ENCODE data around the gene ITGAL. TPM values are rescaled to one million over a fixed set of nuclear protein-coding genes. Genes with fewer than 3 reads are reported as not detected.
"Not testable (repeated sequence)": the region's sequence is repeated elsewhere in the genome, so short reads cannot be mapped to it uniquely, and the experiment has no call there.

ITGAL gene
- total RNA-seq, 2 experiments from 2014 or later, result 274 to 285 TPM

DNA sequence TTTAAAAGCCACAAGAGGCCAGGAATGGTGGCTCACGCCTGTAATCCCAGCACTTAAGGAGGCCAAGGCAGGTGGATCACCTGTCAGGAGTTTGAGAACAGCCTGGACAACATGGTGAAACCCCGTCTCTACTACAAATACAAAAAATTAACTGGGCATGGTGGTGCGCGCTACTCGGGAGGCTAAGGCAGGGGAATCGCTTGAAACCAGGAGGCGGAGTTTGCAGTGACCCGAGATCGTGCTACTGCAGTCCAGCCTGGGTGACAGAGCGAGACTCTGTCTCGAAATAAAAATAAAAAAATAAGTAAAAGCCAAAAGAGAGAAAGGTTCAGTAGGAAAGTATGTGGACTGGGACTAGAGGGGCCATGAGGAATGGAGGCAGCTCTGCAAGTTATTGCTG is 13.1 kb upstream of the ITGAL start:
- Mint-ChIP-seq H3K9me3 (no peaks in the 10 kb centered on the region), H3K4me3 (peak overlapping the region; percentile 62), H3K27me3 (no peaks in the 10 kb centered on the region), H3K36me3 (ENCODE audit: low read depth) (peaks cover 2% of the 10 kb centered on the region), H3K4me1 (ENCODE audit: low read depth) (peaks cover 62% of the 10 kb centered on the region), H3K27ac (peak overlapping the region; percentile 98)
- ChIA-PET CTCF (interaction anchor here (0.9 to 4.7 kb wide), 7 partner anchors 11 to 76 kb away, joined by 3 to 55 read pairs (median 8); partner anchors contain the start of genes DCTPP1, ITGAL, SEPHS2 and ZNF747), POLR2A (interaction anchor here (1.0 to 13.6 kb wide), 11 partner anchors 12 to 149 kb away, joined by 3 to 280 read pairs (median 4); partner anchors contain the start of genes DCTPP1, ITGAL and SEPHS2)
- TF ChIP-seq, protein P1, sequence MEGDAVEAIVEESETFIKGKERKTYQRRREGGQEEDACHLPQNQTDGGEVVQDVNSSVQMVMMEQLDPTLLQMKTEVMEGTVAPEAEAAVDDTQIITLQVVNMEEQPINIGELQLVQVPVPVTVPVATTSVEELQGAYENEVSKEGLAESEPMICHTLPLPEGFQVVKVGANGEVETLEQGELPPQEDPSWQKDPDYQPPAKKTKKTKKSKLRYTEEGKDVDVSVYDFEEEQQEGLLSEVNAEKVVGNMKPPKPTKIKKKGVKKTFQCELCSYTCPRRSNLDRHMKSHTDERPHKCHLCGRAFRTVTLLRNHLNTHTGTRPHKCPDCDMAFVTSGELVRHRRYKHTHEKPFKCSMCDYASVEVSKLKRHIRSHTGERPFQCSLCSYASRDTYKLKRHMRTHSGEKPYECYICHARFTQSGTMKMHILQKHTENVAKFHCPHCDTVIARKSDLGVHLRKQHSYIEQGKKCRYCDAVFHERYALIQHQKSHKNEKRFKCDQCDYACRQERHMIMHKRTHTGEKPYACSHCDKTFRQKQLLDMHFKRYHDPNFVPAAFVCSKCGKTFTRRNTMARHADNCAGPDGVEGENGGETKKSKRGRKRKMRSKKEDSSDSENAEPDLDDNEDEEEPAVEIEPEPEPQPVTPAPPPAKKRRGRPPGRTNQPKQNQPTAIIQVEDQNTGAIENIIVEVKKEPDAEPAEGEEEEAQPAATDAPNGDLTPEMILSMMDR (IDR thresholded peaks at IDR 0.05), result no peak
- ATAC-seq (no peak), DNase-seq (no peak)
- intact Hi-C loops (cut with micrococcal nuclease), result no loop called here

DNA sequence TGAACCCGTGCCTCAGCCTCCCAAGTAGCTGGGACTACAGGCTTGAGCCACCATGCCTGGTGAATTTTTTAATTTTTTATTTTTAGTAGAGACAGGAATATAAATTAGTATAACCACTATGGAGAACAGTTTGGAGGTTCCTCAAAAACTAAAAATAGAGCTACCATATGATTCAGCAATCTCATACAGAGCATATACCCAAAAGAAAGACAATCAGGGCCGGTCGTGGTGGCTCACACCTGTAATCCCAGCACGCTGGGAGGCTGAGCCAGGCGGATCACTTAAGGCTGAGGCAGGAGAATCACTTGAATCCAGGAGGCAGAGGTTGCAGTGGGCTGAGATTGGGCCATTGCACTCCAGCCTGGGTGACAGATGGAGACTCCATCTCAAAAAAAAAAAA is 11.1 kb upstream of the ITGAL start:
- H3K4me3 Mint-ChIP-seq, result not testable (repeated sequence)

DNA sequence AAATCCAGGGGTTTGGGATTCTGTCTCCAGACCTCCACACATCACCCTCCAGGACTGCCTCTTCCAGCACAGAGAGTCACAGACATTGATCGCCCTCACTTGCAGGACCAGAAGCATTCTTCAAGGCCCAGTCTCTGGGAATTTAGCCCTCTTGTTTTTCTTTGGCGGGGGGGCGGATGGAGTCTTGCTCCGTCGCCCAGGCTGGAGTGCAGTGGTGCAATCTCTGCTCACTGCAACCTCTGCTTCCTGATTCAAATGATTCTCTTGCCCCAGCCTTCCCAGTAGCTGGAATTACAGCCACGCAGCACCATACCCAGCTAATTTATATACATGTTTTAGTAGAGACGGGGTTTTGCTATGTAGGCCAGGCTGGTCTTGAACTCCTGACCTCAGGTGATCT is 8.5 kb upstream of the ITGAL start:
- ATAC-seq, result no peak
- H3K4me1 Mint-ChIP-seq (ENCODE audit: low read depth), result peaks cover 44% of the 10 kb centered on the region
- intact Hi-C loops (cut with micrococcal nuclease), result no loop called here
- DNase-seq, result no peak
- H3K27me3 Mint-ChIP-seq, result no peaks in the 10 kb centered on the region
- TF ChIP-seq, protein P1 (IDR thresholded peaks at IDR 0.05), result no peak
- H3K27ac Mint-ChIP-seq, result no peak overlapping the region
- H3K9me3 Mint-ChIP-seq, result peaks cover 1% of the 10 kb centered on the region
- H3K4me3 Mint-ChIP-seq, result no peak overlapping the region
- ChIA-PET CTCF (interaction anchor here (1.3 kb wide), 1 partner anchor 13 kb away, joined by 3 read pairs; no protein-coding TSS in a partner anchor), POLR2A (interaction anchor here (0.6 to 1.6 kb wide), 2 partner anchors 9 to 659 kb away, joined by 4 to 9 read pairs; partner anchors contain the start of gene ITGAL)
- peaks cover 3% of the 10 kb centered on the region for H3K36me3 Mint-ChIP-seq (ENCODE audit: low read depth)

More for the DNA sequence above, 11.1 kb upstream of the ITGAL start:
- H3K9me3 Mint-ChIP-seq; H3K27me3 Mint-ChIP-seq; DNase-seq; intact Hi-C loops (cut with micrococcal nuclease); ATAC-seq; H3K36me3 Mint-ChIP-seq (ENCODE audit: low read depth): not testable (repeated sequence)
- H3K27ac Mint-ChIP-seq, result peak overlapping the region; percentile 46
- ChIA-PET POLR2A (interaction anchor here (0.9 to 13.6 kb wide), 4 partner anchors 10 to 141 kb away, joined by 4 to 280 read pairs (median 4); partner anchors contain the start of gene ITGAL), CTCF (interaction anchor here (0.7 kb wide), 1 partner anchor 12 kb away, joined by 3 read pairs; no protein-coding TSS in a partner anchor)
- H3K4me1 Mint-ChIP-seq (ENCODE audit: low read depth), result peaks cover 64% of the 10 kb centered on the region

DNA sequence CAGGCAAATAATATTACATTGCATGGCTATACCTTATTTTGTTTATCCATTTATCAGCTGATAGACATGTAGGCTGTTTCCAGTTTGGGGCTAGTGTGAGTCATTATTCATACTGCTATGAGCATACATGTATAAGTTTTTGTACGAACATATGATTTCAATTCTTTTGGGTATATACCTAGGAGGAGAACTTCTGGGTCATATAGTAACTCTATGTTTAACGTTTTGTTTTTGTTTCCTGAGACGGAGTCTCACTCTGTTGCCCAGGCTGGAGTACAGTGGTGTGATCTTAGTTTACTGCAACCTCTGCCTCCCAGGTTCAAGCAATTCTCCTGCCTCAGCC is 2.4 kb upstream of the ITGAL start:
- POLR2A ChIA-PET, result interaction anchor here (0.6 to 11.5 kb wide), 9 partner anchors 15 to 189 kb away, joined by 3 to 280 read pairs (median 4); partner anchors contain the start of genes DCTPP1, SEPHS2 and ZNF689
- H3K4me3 Mint-ChIP-seq, result peak overlapping the region; percentile 12
- H3K36me3 Mint-ChIP-seq (ENCODE audit: low read depth), result peaks cover 26% of the 10 kb centered on the region
- no peaks in the 10 kb centered on the region for H3K27me3 Mint-ChIP-seq
- peaks cover 1% of the 10 kb centered on the region for H3K9me3 Mint-ChIP-seq
- no peak for DNase-seq
- H3K27ac Mint-ChIP-seq, result peak overlapping the region; percentile 96
- intact Hi-C loops (cut with micrococcal nuclease), result loop anchor here (5.0 kb wide), 1 partner anchor 33 kb away; no protein-coding TSS in a partner anchor
- peak; percentile 15 for ATAC-seq
- CTCF ChIA-PET, result interaction anchor here (1.0 to 7.5 kb wide), 4 partner anchors 10 to 20 kb away, joined by 3 to 52 read pairs (median 6); no protein-coding TSS in a partner anchor
- H3K4me1 Mint-ChIP-seq (ENCODE audit: low read depth), result peaks cover 48% of the 10 kb centered on the region
- TF ChIP-seq, protein P1 (IDR thresholded peaks at IDR 0.05), result no peak

DNA sequence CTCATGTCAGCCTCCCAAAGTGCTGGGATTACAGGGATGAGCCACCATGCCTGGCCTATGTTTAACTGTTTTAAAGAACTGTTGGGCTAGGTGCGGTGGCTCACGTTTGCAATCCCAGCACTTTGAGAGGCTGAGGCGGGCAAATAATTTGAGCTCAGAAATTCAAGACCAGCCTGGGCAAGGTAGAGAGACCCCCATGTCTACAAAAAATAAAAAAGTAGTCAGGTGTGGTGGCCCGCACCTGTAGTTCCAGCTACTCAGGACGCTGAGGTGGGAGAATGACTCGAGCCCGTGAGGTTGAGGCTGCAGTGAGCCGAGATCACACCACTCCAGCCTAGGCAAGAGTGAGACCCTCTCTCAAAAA is 1.9 kb upstream of the ITGAL start:
- peaks cover 31% of the 10 kb centered on the region for H3K36me3 Mint-ChIP-seq (ENCODE audit: low read depth)
- no peak overlapping the region for H3K4me3 Mint-ChIP-seq
- peaks cover 51% of the 10 kb centered on the region for H3K4me1 Mint-ChIP-seq (ENCODE audit: low read depth)
- H3K27ac Mint-ChIP-seq, result peak overlapping the region; percentile 96
- DNase-seq (no peak), ATAC-seq (peak; percentile 1)
- ChIA-PET POLR2A (interaction anchor here (0.6 to 11.5 kb wide), 8 partner anchors 15 to 189 kb away, joined by 3 to 280 read pairs (median 4); partner anchors contain the start of genes DCTPP1, SEPHS2 and ZNF689), CTCF (interaction anchor here (1.0 to 7.5 kb wide), 4 partner anchors 11 to 21 kb away, joined by 3 to 52 read pairs (median 6); no protein-coding TSS in a partner anchor)
- intact Hi-C loops (cut with micrococcal nuclease), result loop anchor here (5.0 kb wide), 1 partner anchor 33 kb away; no protein-coding TSS in a partner anchor
- peaks cover 1% of the 10 kb centered on the region for H3K9me3 Mint-ChIP-seq
- TF ChIP-seq, protein P1 (IDR thresholded peaks at IDR 0.05), result no peak
- H3K27me3 Mint-ChIP-seq, result no peaks in the 10 kb centered on the region
